Fibroblast of skin of abdomen (primary cell): ENCODE results near the gene EN1.

ENCODE experiments used
- DNase-seq: peaks from one replicate; pipeline ENCODE4 v3.0.0-alpha.2; 2013

The EN1 gene

DNA sequence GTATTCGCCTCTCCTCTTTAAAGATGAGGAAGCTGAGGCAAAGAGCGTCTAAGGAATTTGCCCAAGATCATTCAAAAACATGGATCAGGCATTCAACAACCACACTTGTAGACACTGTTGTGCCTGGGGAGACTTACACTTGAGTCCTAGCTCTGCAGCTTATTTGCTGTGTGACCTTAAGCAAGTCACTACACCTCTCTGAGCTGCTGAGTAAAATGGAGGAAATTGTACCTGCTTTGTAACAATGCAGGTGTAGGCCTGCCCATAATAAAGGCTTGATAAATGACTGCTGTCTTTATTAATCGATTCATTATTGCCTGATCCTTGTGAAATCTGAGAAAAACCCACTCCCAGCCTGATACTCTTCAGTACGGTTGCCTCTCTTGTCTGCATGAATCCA is 30.8 kb downstream of the EN1 start:
- DNase-seq: no peak

DNA sequence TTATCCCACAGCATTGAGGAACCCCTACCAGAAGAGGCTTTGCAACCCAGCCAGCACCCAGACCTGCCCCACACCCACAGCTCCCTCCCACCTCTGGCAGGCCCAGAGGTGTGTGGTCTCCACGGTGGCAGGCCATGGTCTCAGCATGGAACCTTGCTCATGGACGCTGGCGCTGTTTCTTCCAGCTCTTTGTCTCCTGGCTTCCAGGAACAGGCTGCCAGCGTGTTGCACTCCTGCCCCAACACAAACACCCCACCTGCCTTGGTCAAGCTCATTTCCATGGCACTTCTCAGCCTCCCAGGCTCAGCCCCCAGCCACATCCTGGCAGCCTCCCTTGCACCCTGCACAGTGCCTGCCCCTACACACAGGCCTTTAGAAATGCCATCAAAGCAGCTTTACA is 31.7 kb downstream of the EN1 start:
- no peak for DNase-seq

- DNase-seq: no peak
Measured at GRCh38 chr2:118815314-118815713, 32.1 kb downstream of the EN1 start.

DNA sequence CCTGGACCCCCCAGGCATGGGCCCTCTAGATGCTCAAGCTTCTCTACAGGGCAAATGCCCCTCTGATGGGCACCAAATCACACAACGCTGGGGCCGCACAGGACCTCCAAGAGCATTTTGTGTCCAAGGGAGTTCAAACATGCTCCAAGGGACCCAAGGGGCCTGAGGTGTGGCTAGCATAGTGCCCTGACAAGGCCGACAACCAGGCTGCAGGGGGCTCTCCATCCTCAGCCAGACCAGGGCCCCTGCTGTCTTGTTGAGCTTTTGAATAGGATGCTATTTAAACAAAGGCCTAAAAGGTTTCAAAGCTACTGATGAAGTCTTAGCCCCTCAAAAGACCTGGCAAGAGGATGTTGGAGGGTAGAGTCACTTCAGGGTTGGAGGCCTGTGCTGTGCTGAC is 33.1 kb downstream of the EN1 start:
- no peak for DNase-seq

DNA sequence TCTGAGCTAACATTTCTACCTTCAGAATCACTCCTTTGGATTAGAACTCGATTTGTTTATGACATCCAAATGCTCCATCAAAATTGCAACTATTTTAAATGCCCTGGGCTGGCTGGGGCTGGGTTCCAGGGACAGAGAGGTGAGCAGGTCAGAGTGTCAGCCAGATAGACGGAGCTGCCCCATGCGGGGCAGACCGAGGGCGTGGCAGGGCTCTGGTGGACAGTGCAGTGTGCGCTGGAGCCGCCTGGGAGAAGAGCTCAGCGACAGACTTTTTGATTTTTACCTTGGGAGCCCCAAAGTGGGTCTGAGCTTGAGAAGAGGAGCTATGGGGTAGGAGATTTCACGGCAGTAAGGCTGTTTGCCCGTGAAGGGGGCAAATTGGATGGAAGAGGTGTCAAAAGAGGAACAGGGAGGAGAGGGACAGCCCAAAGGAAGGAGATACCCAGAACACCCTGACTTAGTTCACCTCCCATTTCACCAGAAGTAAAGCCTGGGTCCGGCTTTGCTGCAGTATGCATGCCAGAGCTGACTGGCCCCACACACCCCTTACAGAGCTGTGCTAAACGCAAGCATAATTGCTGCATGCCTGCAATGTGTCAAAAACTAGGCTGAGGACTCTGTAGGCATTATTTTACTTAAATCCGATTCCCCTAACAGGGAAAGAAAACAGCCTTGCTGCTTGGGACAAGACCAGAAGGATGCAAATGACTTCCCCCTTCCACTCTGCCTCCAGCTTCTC is 33.7 kb downstream of the EN1 start:
- DNase-seq: no peak

DNA sequence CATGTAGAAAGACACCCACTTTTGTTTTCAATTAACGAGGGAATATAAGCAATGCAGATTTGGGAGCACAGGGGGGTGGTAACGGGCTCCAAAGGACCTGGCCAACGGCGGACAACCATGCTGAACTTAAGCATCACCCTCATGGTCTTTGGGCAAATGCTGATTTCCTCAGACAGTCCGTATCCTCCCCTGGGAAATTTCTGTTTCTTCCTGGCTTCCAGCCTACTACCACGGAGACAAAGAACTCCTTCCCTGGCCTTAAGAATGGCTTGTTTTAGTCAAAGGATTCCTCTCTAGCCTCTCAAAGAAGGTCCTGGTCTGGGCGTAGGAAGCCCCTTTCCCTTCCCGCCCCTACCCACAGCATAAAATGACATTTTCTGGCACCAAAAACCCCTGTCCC is 34.3 kb downstream of the EN1 start:
- DNase-seq: no peak

DNA sequence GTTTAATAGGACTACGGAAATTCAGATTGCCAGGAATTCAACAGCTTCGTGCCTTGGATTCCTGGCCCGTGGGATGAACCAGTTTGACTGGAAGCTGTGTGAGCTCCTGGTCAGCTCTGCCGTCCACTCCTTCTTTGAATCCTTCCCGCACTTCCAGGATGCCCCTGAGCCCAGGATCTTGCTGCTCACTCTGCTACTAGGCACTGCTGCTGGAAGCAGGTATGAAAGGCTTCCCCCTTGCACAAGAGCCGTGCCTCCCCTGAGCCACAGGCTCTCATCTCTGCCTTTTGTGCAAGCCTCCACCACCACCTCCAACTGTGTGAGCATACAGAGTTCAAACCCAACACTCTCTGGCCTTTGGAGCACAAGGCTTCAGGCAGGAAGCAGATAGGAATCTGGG is 34.9 kb downstream of the EN1 start:
- DNase-seq: no peak

- no peak for DNase-seq
Measured at GRCh38 chr2:118811514-118812115, 35.8 kb downstream of the EN1 start.

- DNase-seq: no peak
Measured at GRCh38 chr2:118810766-118811165, 36.7 kb downstream of the EN1 start.

DNA sequence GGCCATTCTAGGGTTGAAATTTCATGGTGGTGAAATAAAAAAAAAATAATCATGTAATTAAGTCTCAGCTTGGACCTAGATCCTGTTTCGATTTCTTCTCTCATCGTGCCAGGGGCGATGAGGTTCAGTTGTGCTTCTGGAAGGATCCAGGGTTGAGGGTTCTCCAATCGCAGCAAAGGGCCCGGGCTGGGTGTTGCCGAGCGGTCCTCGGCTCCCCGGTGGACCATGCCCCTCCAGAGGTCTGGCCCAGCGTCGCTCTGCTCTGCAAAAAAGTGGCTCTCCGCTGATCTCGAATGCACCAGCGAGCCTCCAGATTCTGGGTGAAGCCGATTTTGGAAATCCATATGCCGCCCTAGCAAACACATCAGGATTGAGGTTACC is 39.0 kb downstream of the EN1 start:
- no peak for DNase-seq

DNA sequence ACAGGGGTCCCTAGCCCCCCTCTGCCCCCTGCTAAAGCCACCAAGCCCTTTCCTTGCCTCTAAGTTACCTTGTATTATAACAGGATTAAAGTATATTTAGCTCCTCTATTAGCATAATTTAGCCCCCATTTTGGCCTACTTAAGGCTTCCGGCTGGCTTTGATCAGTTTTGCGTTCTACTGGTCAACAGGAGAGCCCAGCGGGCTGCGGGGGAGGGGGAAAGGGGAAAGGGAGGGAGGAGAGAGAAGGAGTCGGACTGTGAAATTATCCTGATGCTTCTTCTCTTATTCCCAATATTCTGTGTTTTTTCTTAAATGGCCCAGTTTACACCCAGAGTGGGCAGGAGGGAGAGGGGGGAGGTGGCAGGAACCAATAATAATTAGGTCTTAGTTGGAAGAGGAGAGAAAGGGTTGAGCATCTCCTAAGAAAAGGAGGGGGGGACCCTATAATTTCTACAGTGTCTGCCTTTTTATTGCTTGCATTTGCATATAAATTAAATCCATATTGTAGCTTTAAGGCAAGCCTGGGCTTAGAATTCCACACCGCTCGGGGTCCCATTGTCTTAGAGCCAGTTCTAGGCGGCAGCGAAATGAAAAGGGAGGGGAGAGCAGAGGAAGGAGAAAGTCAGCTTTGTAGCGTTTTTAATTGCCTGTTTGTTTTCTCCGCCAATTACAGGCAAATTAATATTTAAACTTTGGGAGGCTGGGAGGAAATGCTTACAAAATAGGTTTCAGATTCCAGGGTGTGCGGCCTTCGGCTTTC is 39.6 kb downstream of the EN1 start:
- DNase-seq: peak; percentile 28

- DNase-seq: peak; percentile 30
Measured at GRCh38 chr2:118806797-118807667, 40.4 kb downstream of the EN1 start.

- DNase-seq: peak; percentile 44
Measured at GRCh38 chr2:118805064-118805690, 42.3 kb downstream of the EN1 start.

GRCh38 chr2:118803012-118803411 is 44.4 kb downstream of the EN1 start:
- DNase-seq: no peak

DNA sequence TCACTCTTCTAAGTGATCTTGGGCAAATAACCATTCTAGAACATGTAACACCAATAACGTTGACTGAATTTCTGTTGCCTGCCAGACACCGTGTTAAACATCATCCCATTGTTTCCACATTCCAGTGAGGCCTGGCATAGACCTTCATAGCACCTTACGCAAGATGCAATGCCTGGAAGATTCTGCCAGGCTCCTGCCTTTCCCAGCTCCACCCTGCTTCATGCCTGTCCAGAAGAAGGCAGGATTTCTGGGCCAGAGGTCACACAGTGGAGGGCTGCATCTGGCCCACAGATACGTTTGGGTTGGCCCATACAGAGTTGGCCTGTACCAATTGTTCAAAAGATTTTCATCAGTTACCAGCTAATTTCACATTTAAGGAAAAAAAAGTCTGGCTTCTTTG is 46.3 kb downstream of the EN1 start:
- no peak for DNase-seq

- DNase-seq: peak; percentile 59
Measured at GRCh38 chr2:118800736-118801135, 46.7 kb downstream of the EN1 start.

- no peak for DNase-seq
Measured at GRCh38 chr2:118794546-118794945, 52.9 kb downstream of the EN1 start.
